ENCODE measurements around the gene EXOC3.

EXOC3 gene

GRCh38 chr5:488241-488640, 45.3 kb downstream of the EXOC3 start:
- Histone ChIP-seq H3K4me1 (ENCODE audit: insufficient read depth, low read length, poor library complexity, severe bottlenecking) (peaks cover 16% of the 10 kb centered on the region), H3K9me3 (ENCODE audit: insufficient read depth, low read depth, low read length) (no peaks in the 10 kb centered on the region), H3K4me3 (ENCODE audit: low read length, poor library complexity, severe bottlenecking) (no peak overlapping the region), H2AFZ (ENCODE audit: low read length) (no peak overlapping the region), H3K4me2 (ENCODE audit: low read depth, low read length, poor library complexity, severe bottlenecking) (no peak overlapping the region), H3K9me2 (replicated peaks; ENCODE audit: low read depth, low read length) (no peaks in the 10 kb centered on the region), H3K79me2 (ENCODE audit: insufficient read depth, low read length) (no peaks in the 10 kb centered on the region), H3F3A (ENCODE audit: low read depth) (no peaks in the 10 kb centered on the region), H4K20me1 (ENCODE audit: insufficient read depth, low read length, poor library complexity, severe bottlenecking) (no peaks in the 10 kb centered on the region), H3K36me3 (ENCODE audit: insufficient read depth, low read length) (no peaks in the 10 kb centered on the region), H3K27me3 (ENCODE audit: insufficient read depth, low read length, poor library complexity, severe bottlenecking) (no peaks in the 10 kb centered on the region), H3K9ac (ENCODE audit: low read depth, low read length, poor library complexity, severe bottlenecking) (no peak overlapping the region)
- no peak for TF ChIP-seq CTCF (conservative IDR thresholded peaks at IDR 0.05; ENCODE audit: low read length)
- no peak for TF ChIP-seq EZH2phosphoT487 (IDR thresholded peaks at IDR 0.05; ENCODE audit: borderline replicate concordance)

GRCh38 chr5:488744-489688, 46.0 kb downstream of the EXOC3 start:
- Histone ChIP-seq H3F3A (ENCODE audit: low read depth) (no peaks in the 10 kb centered on the region), H3K4me3 (ENCODE audit: low read length, poor library complexity, severe bottlenecking) (no peak overlapping the region), H3K27me3 (ENCODE audit: insufficient read depth, low read length, poor library complexity, severe bottlenecking) (no peaks in the 10 kb centered on the region), H2AFZ (ENCODE audit: low read length) (no peak overlapping the region), H3K36me3 (ENCODE audit: insufficient read depth, low read length) (no peaks in the 10 kb centered on the region), H3K4me1 (ENCODE audit: insufficient read depth, low read length, poor library complexity, severe bottlenecking) (peaks cover 9% of the 10 kb centered on the region), H3K79me2 (ENCODE audit: insufficient read depth, low read length) (no peaks in the 10 kb centered on the region), H3K9me3 (ENCODE audit: insufficient read depth, low read depth, low read length) (no peaks in the 10 kb centered on the region), H3K9me2 (replicated peaks; ENCODE audit: low read depth, low read length) (no peaks in the 10 kb centered on the region), H3K4me2 (ENCODE audit: low read depth, low read length, poor library complexity, severe bottlenecking) (no peak overlapping the region), H3K9ac (ENCODE audit: low read depth, low read length, poor library complexity, severe bottlenecking) (no peak overlapping the region), H4K20me1 (ENCODE audit: insufficient read depth, low read length, poor library complexity, severe bottlenecking) (no peaks in the 10 kb centered on the region)
- TF ChIP-seq CTCF (conservative IDR thresholded peaks at IDR 0.05; ENCODE audit: low read length) (no peak), EZH2phosphoT487 (IDR thresholded peaks at IDR 0.05; ENCODE audit: borderline replicate concordance) (no peak)

GRCh38 chr5:489689-490080, 46.7 kb downstream of the EXOC3 start:
- H3K27me3 ChIP-seq (ENCODE audit: insufficient read depth, low read length, poor library complexity, severe bottlenecking): no peaks in the 10 kb centered on the region
- H3K9me2 ChIP-seq (replicated peaks; ENCODE audit: low read depth, low read length): no peaks in the 10 kb centered on the region
- H2AFZ ChIP-seq (ENCODE audit: low read length): no peak overlapping the region
- no peaks in the 10 kb centered on the region for H4K20me1 ChIP-seq (ENCODE audit: insufficient read depth, low read length, poor library complexity, severe bottlenecking)
- no peak overlapping the region for H3K9ac ChIP-seq (ENCODE audit: low read depth, low read length, poor library complexity, severe bottlenecking)
- H3K4me3 ChIP-seq (ENCODE audit: low read length, poor library complexity, severe bottlenecking): no peak overlapping the region
- no peak for TF ChIP-seq EZH2phosphoT487 (IDR thresholded peaks at IDR 0.05; ENCODE audit: borderline replicate concordance)
- no peak for TF ChIP-seq CTCF (conservative IDR thresholded peaks at IDR 0.05; ENCODE audit: low read length)
- no peaks in the 10 kb centered on the region for H3F3A ChIP-seq (ENCODE audit: low read depth)
- H3K79me2 ChIP-seq (ENCODE audit: insufficient read depth, low read length): no peaks in the 10 kb centered on the region
- H3K36me3 ChIP-seq (ENCODE audit: insufficient read depth, low read length): no peaks in the 10 kb centered on the region
- H3K4me1 ChIP-seq (ENCODE audit: insufficient read depth, low read length, poor library complexity, severe bottlenecking): peaks cover 6% of the 10 kb centered on the region
- H3K9me3 ChIP-seq (ENCODE audit: insufficient read depth, low read depth, low read length): no peaks in the 10 kb centered on the region
- H3K4me2 ChIP-seq (ENCODE audit: low read depth, low read length, poor library complexity, severe bottlenecking): no peak overlapping the region
